ENCODE measurements around the gene RSRC1. TPM values are rescaled to one million over a fixed set of nuclear protein-coding genes. Genes with fewer than 3 reads are reported as not detected.

RSRC1 gene
- total RNA-seq, 1 donor from 2014 or later, result 36.9 TPM

DNA sequence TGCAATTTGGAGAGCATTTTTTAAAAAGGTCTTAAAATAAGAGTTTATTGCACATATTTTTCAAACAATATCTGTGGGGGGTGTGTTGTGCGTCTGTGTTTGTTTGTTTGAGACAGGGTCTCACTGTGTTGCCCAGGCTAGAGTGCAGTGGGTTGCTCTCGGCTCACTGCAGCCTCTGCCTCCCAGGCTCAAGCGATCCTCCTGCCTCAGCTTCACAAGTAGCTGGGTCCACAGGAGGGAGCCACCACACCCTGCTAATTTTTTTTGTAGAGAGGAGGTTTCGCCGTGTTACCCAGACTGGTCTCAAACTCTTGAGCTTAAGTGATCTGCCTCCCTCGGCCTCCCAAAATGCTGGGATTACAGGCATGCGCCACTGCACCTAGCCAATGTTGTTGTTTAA, 463.8 kb downstream of the RSRC1 start:
- no peak for DNase-seq (ENCODE audit: low read depth, low spot score)
- Mint-ChIP-seq H3K27me3 (ENCODE audit: low read depth) (peaks cover 20% of the 10 kb centered on the region), H3K36me3 (ENCODE audit: low read depth) (peaks cover 2% of the 10 kb centered on the region), H3K27ac (ENCODE audit: unreplicated experiment) (no peak overlapping the region), H3K4me3 (no peak overlapping the region), H3K4me1 (peaks cover 15% of the 10 kb centered on the region), H3K9me3 (no peaks in the 10 kb centered on the region)
- TF ChIP-seq, protein P1, sequence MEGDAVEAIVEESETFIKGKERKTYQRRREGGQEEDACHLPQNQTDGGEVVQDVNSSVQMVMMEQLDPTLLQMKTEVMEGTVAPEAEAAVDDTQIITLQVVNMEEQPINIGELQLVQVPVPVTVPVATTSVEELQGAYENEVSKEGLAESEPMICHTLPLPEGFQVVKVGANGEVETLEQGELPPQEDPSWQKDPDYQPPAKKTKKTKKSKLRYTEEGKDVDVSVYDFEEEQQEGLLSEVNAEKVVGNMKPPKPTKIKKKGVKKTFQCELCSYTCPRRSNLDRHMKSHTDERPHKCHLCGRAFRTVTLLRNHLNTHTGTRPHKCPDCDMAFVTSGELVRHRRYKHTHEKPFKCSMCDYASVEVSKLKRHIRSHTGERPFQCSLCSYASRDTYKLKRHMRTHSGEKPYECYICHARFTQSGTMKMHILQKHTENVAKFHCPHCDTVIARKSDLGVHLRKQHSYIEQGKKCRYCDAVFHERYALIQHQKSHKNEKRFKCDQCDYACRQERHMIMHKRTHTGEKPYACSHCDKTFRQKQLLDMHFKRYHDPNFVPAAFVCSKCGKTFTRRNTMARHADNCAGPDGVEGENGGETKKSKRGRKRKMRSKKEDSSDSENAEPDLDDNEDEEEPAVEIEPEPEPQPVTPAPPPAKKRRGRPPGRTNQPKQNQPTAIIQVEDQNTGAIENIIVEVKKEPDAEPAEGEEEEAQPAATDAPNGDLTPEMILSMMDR (conservative IDR thresholded peaks at IDR 0.05), result no peak

DNA sequence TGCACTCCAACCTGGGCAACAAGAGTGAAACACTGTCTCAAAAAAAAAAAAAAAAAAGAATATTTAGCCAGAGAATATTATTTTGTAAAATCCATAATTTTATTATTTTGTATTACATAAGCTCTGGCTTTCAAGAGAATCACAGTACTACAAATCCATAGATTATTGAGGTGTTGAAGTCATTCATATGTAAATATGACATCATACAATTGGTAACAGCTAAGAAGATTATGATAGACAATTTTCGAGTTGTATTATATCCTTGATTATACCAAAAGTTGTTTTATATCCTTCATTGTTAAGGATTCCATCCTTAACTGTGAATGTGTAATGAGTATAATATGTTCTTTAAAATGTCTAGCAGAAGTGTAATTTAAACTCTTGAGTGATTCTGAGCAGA, 464.8 kb downstream of the RSRC1 start:
- Mint-ChIP-seq H3K9me3 (no peaks in the 10 kb centered on the region), H3K27me3 (ENCODE audit: low read depth) (peaks cover 12% of the 10 kb centered on the region), H3K36me3 (ENCODE audit: low read depth) (peaks cover 2% of the 10 kb centered on the region), H3K4me1 (peaks cover 15% of the 10 kb centered on the region), H3K4me3 (no peak overlapping the region), H3K27ac (ENCODE audit: unreplicated experiment) (no peak overlapping the region)
- DNase-seq (ENCODE audit: low read depth, low spot score), result no peak
- TF ChIP-seq, protein P1 (conservative IDR thresholded peaks at IDR 0.05), result no peak

DNA sequence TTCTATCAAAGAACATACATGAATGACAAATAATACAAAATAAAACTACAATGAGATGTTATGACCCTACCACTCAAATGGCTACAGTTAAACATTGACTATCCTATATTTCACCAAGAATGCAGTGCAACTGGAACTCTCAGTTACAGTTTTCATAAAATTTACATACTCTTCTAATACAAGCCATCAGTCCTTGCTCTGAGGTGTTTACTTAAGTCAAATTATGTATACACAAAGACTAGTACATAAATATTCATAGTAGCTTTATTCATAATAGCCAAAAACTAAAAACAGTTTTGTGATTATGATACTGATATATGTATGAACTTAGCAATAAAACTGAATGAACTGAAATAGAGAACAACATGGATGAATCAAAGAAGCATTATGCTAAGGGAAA, 480.3 kb downstream of the RSRC1 start:
- Mint-ChIP-seq H3K27me3 (ENCODE audit: low read depth) (no peaks in the 10 kb centered on the region), H3K36me3 (ENCODE audit: low read depth) (no peaks in the 10 kb centered on the region), H3K9me3 (no peaks in the 10 kb centered on the region), H3K4me3 (no peak overlapping the region), H3K27ac (ENCODE audit: unreplicated experiment) (no peak overlapping the region), H3K4me1 (no peaks in the 10 kb centered on the region)
- DNase-seq (ENCODE audit: low read depth, low spot score), result no peak
- TF ChIP-seq, protein P1 (conservative IDR thresholded peaks at IDR 0.05), result no peak

Other genes starting within 250 kb of the RSRC1 start
- gene SHOX2, start 3.7 kb upstream of the RSRC1 start, total RNA-seq, result 2.4 and 2.5 TPM in 2 replicates

Data from neural crest cell (in vitro differentiated cells).